ENCODE results near the gene EPS15.

GRCh38 chr1:51347398-51348146, 171.5 kb downstream of the EPS15 start:
- TF ChIP-seq CTCF (conservative IDR thresholded peaks at IDR 0.05; ENCODE audit: low read length) (no peak), EZH2phosphoT487 (IDR thresholded peaks at IDR 0.05; ENCODE audit: borderline replicate concordance) (no peak)

Data from Loucy (cell line).